H9 (cell line): Measurements from ENCODE around the gene ENTR1. TPM values are rescaled to one million over a fixed set of nuclear protein-coding genes. Genes with fewer than 3 reads are reported as not detected.

Source experiments
- DNase-seq: peaks from one replicate; pipeline ENCODE4 v3.0.0-alpha.2; 2017
- H2AFZ ChIP-seq: one replicate; pipeline ENCODE4 v1.6.1; 2013; ENCODE audit warnings: mild to moderate bottlenecking, low read length, control low read depth, moderate library complexity
- H2AK5ac ChIP-seq: 2 replicates; pipeline ENCODE4 v1.6.1; 2013; ENCODE audit warnings: low read length, control low read depth, mixed read lengths; ENCODE audit not compliant: insufficient read length
- H2BK120ac ChIP-seq: one replicate; pipeline ENCODE4 v1.6.1; 2013; ENCODE audit warnings: low read depth, mild to moderate bottlenecking, low read length, control low read depth, inconsistent platforms; ENCODE audit not compliant: poor library complexity, severe bottlenecking
- H2BK12ac ChIP-seq: 2 replicates; pipeline ENCODE4 v1.6.1; 2013; ENCODE audit warnings: low read length, control low read depth, mixed read lengths, low read depth; ENCODE audit not compliant: insufficient read length
- H2BK15ac ChIP-seq: 2 replicates; pipeline ENCODE4 v1.6.1; 2013; ENCODE audit warnings: low read depth, low read length, control low read depth
- H2BK20ac ChIP-seq: one replicate; pipeline ENCODE4 v1.6.1; 2013; ENCODE audit warnings: low read depth, mild to moderate bottlenecking, low read length, control low read depth, inconsistent platforms; ENCODE audit not compliant: poor library complexity, severe bottlenecking
- H2BK5ac ChIP-seq: 2 replicates; pipeline ENCODE4 v1.6.1; 2013; ENCODE audit warnings: low read length, control low read depth, mixed read lengths; ENCODE audit not compliant: insufficient read length
- H3K14ac ChIP-seq: 2 replicates; pipeline ENCODE4 v1.6.1; 2013; ENCODE audit warnings: low read length, control low read depth; ENCODE audit not compliant: insufficient read depth
- H3K18ac ChIP-seq: 2 replicates; pipeline ENCODE4 v1.6.1; 2013; ENCODE audit warnings: low read depth, mild to moderate bottlenecking, mixed read lengths, low read length, control low read depth; ENCODE audit not compliant: insufficient read length
- H3K23ac ChIP-seq: 2 replicates; pipeline ENCODE4 v1.6.1; 2013; ENCODE audit warnings: low read length, control low read depth, mixed read lengths, low read depth; ENCODE audit not compliant: insufficient read length
- H3K23me2 ChIP-seq: 2 replicates; pipeline ENCODE4 v1.6.1; 2013; ENCODE audit warnings: low read depth, mild to moderate bottlenecking, mixed read lengths, low read length, control low read depth; ENCODE audit not compliant: insufficient read length, poor library complexity, severe bottlenecking
- H3K27ac ChIP-seq: 2 replicates; pipeline ENCODE4 v1.5.1; 2013; ENCODE audit warnings: low read length, control low read depth, mixed read lengths, low read depth; ENCODE audit not compliant: insufficient read length
- H3K27me3 ChIP-seq: 2 replicates; pipeline ENCODE4 v1.6.1; 2013; ENCODE audit warnings: low read length, control low read depth, inconsistent platforms; ENCODE audit not compliant: insufficient read depth
- H3K4ac ChIP-seq: 2 replicates; pipeline ENCODE4 v1.6.1; 2013; ENCODE audit warnings: low read depth, mild to moderate bottlenecking, control low read depth, inconsistent platforms, low read length, moderate library complexity
- H3K4me1 ChIP-seq: 2 replicates; pipeline ENCODE4 v1.6.1; 2013; ENCODE audit warnings: low read length, control low read depth, inconsistent platforms; ENCODE audit not compliant: insufficient read depth
- H3K4me2 ChIP-seq: 2 replicates; pipeline ENCODE4 v1.6.1; 2013; ENCODE audit warnings: low read length, control low read depth, mixed read lengths; ENCODE audit not compliant: insufficient read length, insufficient read depth
- H3K56ac ChIP-seq: 2 replicates; pipeline ENCODE4 v1.6.1; 2013; ENCODE audit warnings: low read depth, mild to moderate bottlenecking, mixed read lengths, low read length, control low read depth; ENCODE audit not compliant: insufficient read length
- H3K79me1 ChIP-seq: 2 replicates; pipeline ENCODE4 v1.6.1; 2013; ENCODE audit warnings: low read depth, mild to moderate bottlenecking, moderate library complexity, low read length, control low read depth, inconsistent platforms; ENCODE audit not compliant: insufficient read depth, poor library complexity, severe bottlenecking
- H3K79me2 ChIP-seq: 2 replicates; pipeline ENCODE4 v1.6.1; 2013; ENCODE audit warnings: low read length, control low read depth, inconsistent platforms; ENCODE audit not compliant: insufficient read depth
- H3K9ac ChIP-seq: 2 replicates; pipeline ENCODE4 v1.6.1; 2013; ENCODE audit warnings: low read length, control low read depth, mixed read lengths; ENCODE audit not compliant: insufficient read length; ENCODE audit errors: extremely low read depth
- H3K9me3 ChIP-seq: one replicate; pipeline ENCODE4 v1.6.1; 2013; ENCODE audit warnings: low read depth, low read length, inconsistent platforms; ENCODE audit not compliant: control insufficient read depth
- H3T11ph ChIP-seq: one replicate; pipeline ENCODE4 v1.6.1; 2013; ENCODE audit warnings: mild to moderate bottlenecking, low read length, control low read depth, inconsistent platforms
- H4K20me1 ChIP-seq: one replicate; pipeline ENCODE4 v1.6.1; 2013; ENCODE audit not compliant: control insufficient read depth, insufficient read length, insufficient read depth
- H4K5ac ChIP-seq: 2 replicates; pipeline ENCODE4 v1.6.1; 2013; ENCODE audit warnings: low read depth, mild to moderate bottlenecking, mixed read lengths, low read length, control low read depth; ENCODE audit not compliant: insufficient read length
- H4K8ac ChIP-seq: replicated peaks from 2 replicates; pipeline ENCODE4 v1.6.1; 2013; ENCODE audit warnings: low read length, control low read depth, mixed read lengths, low read depth; ENCODE audit not compliant: insufficient read length
- H4K91ac ChIP-seq: 2 replicates; pipeline ENCODE4 v1.6.1; 2013; ENCODE audit warnings: low read depth, mild to moderate bottlenecking, moderate library complexity, mixed read lengths, low read length, control low read depth; ENCODE audit not compliant: insufficient read length
- H3K27ac Mint-ChIP-seq, 3 experiments: 2 replicates in 2 of 3; 3 replicates in 1 of 3; pipeline ENCODE4 v1.8.0; 2020 to 2021; ENCODE audit warnings: mixed read lengths in 3 of 3, mild to moderate bottlenecking in 1 of 3, moderate library complexity in 1 of 3
- H3K27me3 Mint-ChIP-seq: 2 replicates; pipeline ENCODE4 v1.8.0; 2021; ENCODE audit warnings: low read depth, mild to moderate bottlenecking, moderate library complexity, mixed read lengths
- H3K36me3 Mint-ChIP-seq, 3 experiments: 2 replicates in 2 of 3; 3 replicates in 1 of 3; pipeline ENCODE4 v1.8.0; 2020 to 2021; ENCODE audit warnings: low read depth in 3 of 3, mixed read lengths in 3 of 3; ENCODE audit not compliant: insufficient read depth in 1 of 3
- H3K4me1 Mint-ChIP-seq, 2 experiments: 2 replicates each; pipeline ENCODE4 v1.8.0; 2020; ENCODE audit warnings: mixed read lengths in 2 of 2
- H3K4me3 Mint-ChIP-seq, 2 experiments: 2 replicates in 1 of 2; 3 replicates in 1 of 2; pipeline ENCODE4 v1.8.0; 2020 to 2021; ENCODE audit warnings: mild to moderate bottlenecking in 2 of 2, mixed read lengths in 2 of 2, moderate library complexity in 1 of 2
- H3K9me3 Mint-ChIP-seq, 2 experiments: 2 replicates in 1 of 2; 3 replicates in 1 of 2; pipeline ENCODE4 v1.8.0; 2020; ENCODE audit warnings: mild to moderate bottlenecking in 2 of 2, mixed read lengths in 2 of 2, moderate library complexity in 1 of 2
- WGBS: extraction: QIAGEN DNeasy Blood & Tissue Kit; methylation state at CpG from one replicate; pipeline ENCODE4 v1.1.7; 2013; ENCODE audit warnings: missing lambda C conversion rate, low lambda C conversion rate, mixed read lengths; ENCODE audit not compliant: insufficient read length; ENCODE audit errors: extremely low coverage; 5-methylcytosine and 5-hydroxymethylcytosine counted together
- total RNA-seq: library from RNA; stranded (reverse); gene quantifications from 2 replicates; pipeline ENCODE4 v1.2.1, GENCODE V29; 2021
- TF ChIP-seq, protein P1 (sequence below): fragments of 200-600 bp; sonication (generic); conservative IDR thresholded peaks from 3 replicates; pipeline ENCODE4 v1.8.0; 2021; ENCODE audit warnings: antibody characterized with exemption, mild to moderate bottlenecking

Gene ENTR1
- total RNA-seq, 1 experiment from 2014 or later, result 108 TPM

DNA sequence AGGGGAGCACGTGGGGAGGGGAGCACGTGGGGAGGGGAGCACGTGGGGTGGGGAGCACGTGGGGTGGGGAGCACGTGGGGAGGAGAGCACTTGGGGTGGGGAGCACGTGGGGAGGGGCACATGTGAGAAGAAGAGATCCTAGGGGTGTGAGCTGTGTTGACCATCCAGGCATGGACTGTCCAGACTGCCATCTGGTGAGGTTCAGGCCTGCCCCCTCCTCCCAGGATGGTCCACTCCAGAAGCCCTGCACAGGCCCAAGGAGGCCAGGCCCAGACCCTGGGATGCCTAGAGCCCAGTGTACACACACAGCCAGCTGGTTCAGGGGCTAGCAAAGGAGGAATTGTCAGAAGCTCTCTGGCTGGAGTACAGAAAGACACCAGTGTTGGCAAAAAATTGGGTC, 12.8 kb downstream of the ENTR1 start:
- no peak overlapping the region for H3K9ac ChIP-seq
- Mint-ChIP-seq H3K27me3 (no peaks in the 10 kb centered on the region), H3K9me3 (no peaks in the 10 kb centered on the region), H3K4me3 (no peak overlapping the region), H3K4me1 (peaks cover 11 to 12% of the 10 kb centered on the region in 2 experiments), H3K36me3 (peaks cover 25 to 65% (median 56%) of the 10 kb centered on the region in 3 experiments), H3K27ac (no peak overlapping the region)
- H3K14ac ChIP-seq, result no peak overlapping the region
- no peak overlapping the region for H2BK12ac ChIP-seq
- no peak overlapping the region for H3K23ac ChIP-seq
- DNase-seq, result no peak
- H3K4me1 ChIP-seq, result no peaks in the 10 kb centered on the region
- WGBS, result no CpG with 5 or more reads among the region's 6 CpGs
- H2BK5ac ChIP-seq, result no peak overlapping the region
- no peak overlapping the region for H3K18ac ChIP-seq
- no peaks in the 10 kb centered on the region for H4K20me1 ChIP-seq
- H3K56ac ChIP-seq, result no peak overlapping the region
- H3K27ac ChIP-seq, result no peak overlapping the region
- H4K5ac ChIP-seq, result no peak overlapping the region
- no peak overlapping the region for H4K8ac ChIP-seq
- H3K4ac ChIP-seq, result no peak overlapping the region
- peaks cover 12% of the 10 kb centered on the region; the same call in 1 of the 2 replicates for H3K79me2 ChIP-seq
- H3K4me2 ChIP-seq, result no peak overlapping the region
- no peak overlapping the region for H2BK120ac ChIP-seq
- no peak overlapping the region for H3T11ph ChIP-seq
- peaks cover 6% of the 10 kb centered on the region for H3K23me2 ChIP-seq
- no peak overlapping the region for H2BK20ac ChIP-seq
- H2AK5ac ChIP-seq, result no peak overlapping the region
- H2BK15ac ChIP-seq, result no peak overlapping the region
- H2AFZ ChIP-seq, result no peak overlapping the region
- peaks cover 7% of the 10 kb centered on the region for H3K79me1 ChIP-seq
- no peaks in the 10 kb centered on the region for H3K27me3 ChIP-seq
- H4K91ac ChIP-seq, result no peak overlapping the region
- TF ChIP-seq, protein P1, sequence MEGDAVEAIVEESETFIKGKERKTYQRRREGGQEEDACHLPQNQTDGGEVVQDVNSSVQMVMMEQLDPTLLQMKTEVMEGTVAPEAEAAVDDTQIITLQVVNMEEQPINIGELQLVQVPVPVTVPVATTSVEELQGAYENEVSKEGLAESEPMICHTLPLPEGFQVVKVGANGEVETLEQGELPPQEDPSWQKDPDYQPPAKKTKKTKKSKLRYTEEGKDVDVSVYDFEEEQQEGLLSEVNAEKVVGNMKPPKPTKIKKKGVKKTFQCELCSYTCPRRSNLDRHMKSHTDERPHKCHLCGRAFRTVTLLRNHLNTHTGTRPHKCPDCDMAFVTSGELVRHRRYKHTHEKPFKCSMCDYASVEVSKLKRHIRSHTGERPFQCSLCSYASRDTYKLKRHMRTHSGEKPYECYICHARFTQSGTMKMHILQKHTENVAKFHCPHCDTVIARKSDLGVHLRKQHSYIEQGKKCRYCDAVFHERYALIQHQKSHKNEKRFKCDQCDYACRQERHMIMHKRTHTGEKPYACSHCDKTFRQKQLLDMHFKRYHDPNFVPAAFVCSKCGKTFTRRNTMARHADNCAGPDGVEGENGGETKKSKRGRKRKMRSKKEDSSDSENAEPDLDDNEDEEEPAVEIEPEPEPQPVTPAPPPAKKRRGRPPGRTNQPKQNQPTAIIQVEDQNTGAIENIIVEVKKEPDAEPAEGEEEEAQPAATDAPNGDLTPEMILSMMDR, result no peak
- no peaks in the 10 kb centered on the region for H3K9me3 ChIP-seq
